ENCODE results near the gene SHMT2. TPM values are rescaled to one million over a fixed set of nuclear protein-coding genes. Genes with fewer than 3 reads are reported as not detected.

SHMT2 gene
- total RNA-seq, 1 experiment from 2014 or later: 297 TPM

DNA sequence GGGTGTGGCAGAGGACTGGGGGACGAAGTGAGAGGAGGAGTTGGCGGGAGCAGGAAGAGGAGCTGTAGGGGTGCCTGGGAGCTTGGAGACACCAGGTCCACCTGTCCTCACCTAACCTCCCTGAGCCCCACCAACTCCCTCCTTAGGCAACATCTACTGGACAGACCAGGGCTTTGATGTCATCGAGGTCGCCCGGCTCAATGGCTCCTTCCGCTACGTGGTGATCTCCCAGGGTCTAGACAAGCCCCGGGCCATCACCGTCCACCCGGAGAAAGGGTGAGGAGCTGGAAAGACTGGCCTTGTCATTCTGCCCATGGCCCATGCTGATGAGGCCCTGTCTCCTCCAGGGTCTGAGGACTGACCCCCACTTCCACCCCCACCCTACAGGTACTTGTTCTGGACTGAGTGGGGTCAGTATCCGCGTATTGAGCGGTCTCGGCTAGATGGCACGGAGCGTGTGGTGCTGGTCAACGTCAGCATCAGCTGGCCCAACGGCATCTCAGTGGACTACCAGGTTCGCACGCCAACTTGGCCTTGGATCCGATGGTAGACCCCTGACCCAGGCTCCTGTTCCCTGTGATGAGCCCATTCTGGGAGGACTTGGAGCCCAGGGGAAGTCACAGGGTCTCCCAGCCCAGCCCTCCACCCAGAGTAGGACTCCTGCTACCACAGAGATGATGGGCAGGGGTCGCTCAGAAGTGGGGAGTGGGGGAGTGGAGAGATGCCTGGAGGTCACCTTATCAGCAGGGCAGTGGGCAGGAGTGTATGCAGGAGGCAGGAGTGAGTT, 45.4 kb upstream of the SHMT2 start:
- ATAC-seq (no peak), DNase-seq (ENCODE audit: low spot score) (no peak)
- Mint-ChIP-seq H3K4me1 (peaks cover 4% of the 10 kb centered on the region), H3K27ac (peak overlapping the region; percentile 53; the same call in 1 of the 2 replicates), H3K9me3 (no peaks in the 10 kb centered on the region), H3K36me3 (peaks cover 59% of the 10 kb centered on the region), H3K4me3 (no peak overlapping the region), H3K27me3 (ENCODE audit: low read depth) (no peaks in the 10 kb centered on the region)
- ChIA-PET POLR2A (no interaction called here), CTCF (interaction anchor here (1.0 to 3.8 kb wide), 9 partner anchors 11 to 105 kb away, joined by 3 to 43 read pairs (median 8); partner anchors contain the start of genes LRP1 and NEMP1)
- TF ChIP-seq RELA (CRISPR knock-in tag; IDR thresholded peaks at IDR 0.05; ENCODE audit: borderline replicate concordance) (no peak), ZNF317 (CRISPR knock-in tag; IDR thresholded peaks at IDR 0.05; ENCODE audit: borderline replicate concordance, low read depth) (no peak)
- TF ChIP-seq, protein P1, sequence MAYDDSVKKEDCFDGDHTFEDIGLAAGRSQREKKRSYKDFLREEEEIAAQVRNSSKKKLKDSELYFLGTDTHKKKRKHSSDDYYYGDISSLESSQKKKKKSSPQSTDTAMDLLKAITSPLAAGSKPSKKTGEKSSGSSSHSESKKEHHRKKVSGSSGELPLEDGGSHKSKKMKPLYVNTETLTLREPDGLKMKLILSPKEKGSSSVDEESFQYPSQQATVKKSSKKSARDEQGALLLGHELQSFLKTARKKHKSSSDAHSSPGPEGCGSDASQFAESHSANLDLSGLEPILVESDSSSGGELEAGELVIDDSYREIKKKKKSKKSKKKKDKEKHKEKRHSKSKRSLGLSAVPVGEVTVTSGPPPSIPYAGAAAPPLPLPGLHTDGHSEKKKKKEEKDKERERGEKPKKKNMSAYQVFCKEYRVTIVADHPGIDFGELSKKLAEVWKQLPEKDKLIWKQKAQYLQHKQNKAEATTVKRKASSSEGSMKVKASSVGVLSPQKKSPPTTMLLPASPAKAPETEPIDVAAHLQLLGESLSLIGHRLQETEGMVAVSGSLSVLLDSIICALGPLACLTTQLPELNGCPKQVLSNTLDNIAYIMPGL (CRISPR knock-in tag; IDR thresholded peaks at IDR 0.05): no peak

DNA sequence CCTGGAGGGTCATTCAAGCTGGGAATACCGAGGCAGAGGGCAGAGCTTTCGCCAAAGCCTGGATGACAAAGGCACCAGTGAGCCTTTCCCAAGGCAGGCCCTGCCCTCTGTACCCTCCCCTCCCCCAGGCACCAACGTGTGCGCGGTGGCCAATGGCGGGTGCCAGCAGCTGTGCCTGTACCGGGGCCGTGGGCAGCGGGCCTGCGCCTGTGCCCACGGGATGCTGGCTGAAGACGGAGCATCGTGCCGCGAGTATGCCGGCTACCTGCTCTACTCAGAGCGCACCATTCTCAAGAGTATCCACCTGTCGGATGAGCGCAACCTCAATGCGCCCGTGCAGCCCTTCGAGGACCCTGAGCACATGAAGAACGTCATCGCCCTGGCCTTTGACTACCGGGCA, 44.1 kb upstream of the SHMT2 start:
- Mint-ChIP-seq H3K27me3 (ENCODE audit: low read depth) (no peaks in the 10 kb centered on the region), H3K9me3 (no peaks in the 10 kb centered on the region), H3K36me3 (peaks cover 61% of the 10 kb centered on the region), H3K4me3 (no peak overlapping the region), H3K27ac (no peak overlapping the region), H3K4me1 (peaks cover 4% of the 10 kb centered on the region)
- ChIA-PET POLR2A (no interaction called here), CTCF (interaction anchor here (1.1 to 1.8 kb wide), 2 partner anchors 14 to 61 kb away, joined by 4 read pairs; no protein-coding TSS in a partner anchor)
- no peak for DNase-seq (ENCODE audit: low spot score)
- TF ChIP-seq, protein P2, sequence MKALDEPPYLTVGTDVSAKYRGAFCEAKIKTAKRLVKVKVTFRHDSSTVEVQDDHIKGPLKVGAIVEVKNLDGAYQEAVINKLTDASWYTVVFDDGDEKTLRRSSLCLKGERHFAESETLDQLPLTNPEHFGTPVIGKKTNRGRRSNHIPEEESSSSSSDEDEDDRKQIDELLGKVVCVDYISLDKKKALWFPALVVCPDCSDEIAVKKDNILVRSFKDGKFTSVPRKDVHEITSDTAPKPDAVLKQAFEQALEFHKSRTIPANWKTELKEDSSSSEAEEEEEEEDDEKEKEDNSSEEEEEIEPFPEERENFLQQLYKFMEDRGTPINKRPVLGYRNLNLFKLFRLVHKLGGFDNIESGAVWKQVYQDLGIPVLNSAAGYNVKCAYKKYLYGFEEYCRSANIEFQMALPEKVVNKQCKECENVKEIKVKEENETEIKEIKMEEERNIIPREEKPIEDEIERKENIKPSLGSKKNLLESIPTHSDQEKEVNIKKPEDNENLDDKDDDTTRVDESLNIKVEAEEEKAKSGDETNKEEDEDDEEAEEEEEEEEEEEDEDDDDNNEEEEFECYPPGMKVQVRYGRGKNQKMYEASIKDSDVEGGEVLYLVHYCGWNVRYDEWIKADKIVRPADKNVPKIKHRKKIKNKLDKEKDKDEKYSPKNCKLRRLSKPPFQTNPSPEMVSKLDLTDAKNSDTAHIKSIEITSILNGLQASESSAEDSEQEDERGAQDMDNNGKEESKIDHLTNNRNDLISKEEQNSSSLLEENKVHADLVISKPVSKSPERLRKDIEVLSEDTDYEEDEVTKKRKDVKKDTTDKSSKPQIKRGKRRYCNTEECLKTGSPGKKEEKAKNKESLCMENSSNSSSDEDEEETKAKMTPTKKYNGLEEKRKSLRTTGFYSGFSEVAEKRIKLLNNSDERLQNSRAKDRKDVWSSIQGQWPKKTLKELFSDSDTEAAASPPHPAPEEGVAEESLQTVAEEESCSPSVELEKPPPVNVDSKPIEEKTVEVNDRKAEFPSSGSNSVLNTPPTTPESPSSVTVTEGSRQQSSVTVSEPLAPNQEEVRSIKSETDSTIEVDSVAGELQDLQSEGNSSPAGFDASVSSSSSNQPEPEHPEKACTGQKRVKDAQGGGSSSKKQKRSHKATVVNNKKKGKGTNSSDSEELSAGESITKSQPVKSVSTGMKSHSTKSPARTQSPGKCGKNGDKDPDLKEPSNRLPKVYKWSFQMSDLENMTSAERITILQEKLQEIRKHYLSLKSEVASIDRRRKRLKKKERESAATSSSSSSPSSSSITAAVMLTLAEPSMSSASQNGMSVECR (CRISPR knock-in tag; IDR thresholded peaks at IDR 0.05; ENCODE audit: borderline replicate concordance): no peak
- TF ChIP-seq, protein P3, sequence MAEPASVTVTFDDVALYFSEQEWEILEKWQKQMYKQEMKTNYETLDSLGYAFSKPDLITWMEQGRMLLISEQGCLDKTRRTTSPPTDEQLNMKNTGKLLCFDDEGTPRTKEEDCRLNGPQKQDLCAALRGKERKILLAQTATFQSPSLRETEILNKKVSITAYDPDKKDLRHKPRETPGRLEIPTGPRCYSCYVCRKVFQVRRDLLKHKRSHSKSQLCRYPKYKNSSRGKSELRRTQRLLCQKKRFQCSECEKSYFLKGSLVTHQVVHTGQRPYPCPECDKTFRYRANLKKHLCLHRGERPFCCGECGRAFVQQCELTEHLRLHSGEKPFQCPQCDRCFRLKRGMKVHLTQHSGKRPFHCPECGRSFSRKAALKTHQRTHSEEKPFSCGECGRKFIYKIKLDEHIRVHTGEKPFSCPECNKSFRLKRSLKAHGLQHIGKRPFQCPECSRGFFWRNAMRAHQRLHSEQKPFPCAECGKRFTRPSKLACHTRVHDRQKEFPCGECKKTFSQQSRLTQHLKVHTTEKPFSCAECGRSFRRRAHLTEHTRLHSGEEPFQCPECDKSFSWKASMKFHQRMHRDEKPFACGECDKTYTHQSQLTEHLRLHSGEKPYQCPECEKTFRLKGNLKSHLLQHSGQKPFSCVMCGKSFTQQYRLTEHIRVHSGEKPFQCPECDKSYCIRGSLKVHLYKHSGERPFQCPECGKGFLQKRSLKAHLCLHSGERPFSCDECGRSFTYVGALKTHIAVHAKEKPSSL (CRISPR knock-in tag; conservative IDR thresholded peaks at IDR 0.05): no peak
- TF ChIP-seq ZNF396 (CRISPR knock-in tag; IDR thresholded peaks at IDR 0.05; ENCODE audit: borderline replicate concordance): no peak
- no peak for TF ChIP-seq ZNF416 (CRISPR knock-in tag; IDR thresholded peaks at IDR 0.05)
- no peak for TF ChIP-seq ZNF138 (CRISPR knock-in tag; conservative IDR thresholded peaks at IDR 0.05)
- no peak for TF ChIP-seq ZBTB21 (CRISPR knock-in tag; IDR thresholded peaks at IDR 0.05; ENCODE audit: borderline replicate concordance)
- TF ChIP-seq SMAD3 (CRISPR knock-in tag; IDR thresholded peaks at IDR 0.05; ENCODE audit: borderline replicate concordance): no peak
- ATAC-seq: no peak

DNA sequence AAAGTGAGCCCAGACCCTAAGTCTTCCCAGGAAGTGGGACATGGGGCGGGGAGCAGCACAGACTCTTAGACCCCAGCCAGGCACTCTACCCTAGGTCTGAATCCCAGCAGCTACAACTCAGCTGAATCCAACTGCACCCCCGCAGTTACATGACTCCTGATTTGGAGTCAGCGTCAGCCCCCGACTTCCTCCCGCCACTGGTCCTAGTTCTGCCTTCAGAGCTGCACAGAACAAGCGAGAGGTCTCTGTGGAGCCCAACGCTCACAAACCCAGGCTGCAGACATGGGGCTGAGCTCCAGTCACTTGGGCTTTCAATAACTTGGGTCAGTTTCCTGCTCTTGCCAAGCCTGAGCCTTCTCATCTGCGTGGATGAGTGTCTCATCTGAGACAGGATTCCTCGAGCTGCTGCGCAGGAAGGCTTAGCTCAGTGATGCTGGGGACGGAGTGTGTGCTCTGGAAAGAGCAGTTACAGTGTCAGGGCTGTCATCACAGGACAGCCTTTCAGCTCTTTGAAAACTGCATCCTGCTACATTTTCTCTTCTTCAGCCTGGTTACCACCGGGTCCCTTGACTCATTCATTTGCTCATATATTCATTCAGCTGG, 43.5 kb upstream of the SHMT2 start:
- POLR2A ChIA-PET: no interaction called here

More for the DNA sequence above, 43.5 kb upstream of the SHMT2 start:
- no peak overlapping the region for H3K4me3 Mint-ChIP-seq
- ATAC-seq: no peak
- no peak for DNase-seq (ENCODE audit: low spot score)
- TF ChIP-seq EMX1 (CRISPR knock-in tag; IDR thresholded peaks at IDR 0.05) (no peak), TP53 (CRISPR knock-in tag; IDR thresholded peaks at IDR 0.05) (no peak), SOX15 (CRISPR knock-in tag; IDR thresholded peaks at IDR 0.05) (no peak), FOXP1 (CRISPR knock-in tag; IDR thresholded peaks at IDR 0.05; ENCODE audit: borderline replicate concordance) (no peak), JAZF1 (CRISPR knock-in tag; IDR thresholded peaks at IDR 0.05) (no peak)
- TF ChIP-seq, protein P4, sequence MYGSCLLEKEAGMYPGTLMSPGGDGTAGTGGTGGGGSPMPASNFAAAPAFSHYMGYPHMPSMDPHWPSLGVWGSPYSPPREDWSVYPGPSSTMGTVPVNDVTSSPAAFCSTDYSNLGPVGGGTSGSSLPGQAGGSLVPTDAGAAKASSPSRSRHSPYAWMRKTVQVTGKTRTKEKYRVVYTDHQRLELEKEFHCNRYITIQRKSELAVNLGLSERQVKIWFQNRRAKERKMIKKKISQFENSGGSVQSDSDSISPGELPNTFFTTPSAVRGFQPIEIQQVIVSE (CRISPR knock-in tag; IDR thresholded peaks at IDR 0.05; ENCODE audit: borderline replicate concordance): no peak
- no peaks in the 10 kb centered on the region for H3K9me3 Mint-ChIP-seq
- peaks cover 4% of the 10 kb centered on the region for H3K4me1 Mint-ChIP-seq
- no peaks in the 10 kb centered on the region for H3K27me3 Mint-ChIP-seq (ENCODE audit: low read depth)
- H3K27ac Mint-ChIP-seq: no peak overlapping the region
- CTCF ChIA-PET: interaction anchor here (0.7 to 4.1 kb wide), 5 partner anchors 10 to 117 kb away, joined by 3 to 34 read pairs (median 4); no protein-coding TSS in a partner anchor
- H3K36me3 Mint-ChIP-seq: peaks cover 63% of the 10 kb centered on the region
